NCI-H128 (cell line): ENCODE results near the gene SGK2.
"Not testable (repeated sequence)": the region's sequence is repeated elsewhere in the genome, so short reads cannot be mapped to it uniquely, and the experiment has no call there.

Source experiments
- DNase-seq: peaks from one replicate; lab custom pipeline; 2025; ENCODE audit not compliant: unreplicated experiment; lab: John Stamatoyannopoulos, UW

Gene SGK2

DNA sequence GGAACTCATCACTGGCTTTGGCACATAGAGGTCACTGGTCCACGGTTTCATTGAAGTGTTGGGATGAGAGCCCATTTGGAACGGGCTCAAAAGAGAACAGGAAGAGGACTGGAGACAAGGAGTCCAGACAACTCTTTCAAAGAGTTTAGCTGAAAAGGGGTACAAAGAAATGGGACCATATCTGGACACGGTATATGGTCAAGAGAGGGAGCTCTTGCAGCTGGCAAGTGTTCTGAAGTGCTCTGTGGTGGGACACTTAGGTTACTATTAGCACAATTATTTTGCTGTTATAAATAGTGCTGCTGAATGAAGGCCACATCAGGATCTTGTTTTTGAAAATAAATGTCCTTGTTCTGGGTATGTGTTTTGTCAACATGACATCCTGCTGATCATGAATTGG is 4.6 kb downstream of the SGK2 start:
- no peak for DNase-seq

- no peak for DNase-seq
Measured at GRCh38 chr20:43563991-43564390, 5.2 kb downstream of the SGK2 start.

DNA sequence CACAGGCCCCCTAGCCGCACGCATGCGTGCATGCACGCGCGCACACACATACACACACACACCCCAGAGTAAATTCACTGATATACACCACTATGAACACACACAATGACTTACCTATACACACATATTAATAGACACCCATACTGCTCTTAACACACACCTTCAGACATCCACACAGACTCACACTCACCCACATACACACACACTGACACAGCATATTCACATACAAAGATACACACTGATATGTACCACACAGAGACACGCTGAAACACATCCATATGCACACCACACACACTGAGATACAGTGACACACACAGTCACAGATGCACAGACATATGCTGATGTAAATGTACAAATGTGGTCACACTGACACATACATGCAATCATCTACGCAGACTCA is 5.6 kb downstream of the SGK2 start:
- no peak for DNase-seq

DNA sequence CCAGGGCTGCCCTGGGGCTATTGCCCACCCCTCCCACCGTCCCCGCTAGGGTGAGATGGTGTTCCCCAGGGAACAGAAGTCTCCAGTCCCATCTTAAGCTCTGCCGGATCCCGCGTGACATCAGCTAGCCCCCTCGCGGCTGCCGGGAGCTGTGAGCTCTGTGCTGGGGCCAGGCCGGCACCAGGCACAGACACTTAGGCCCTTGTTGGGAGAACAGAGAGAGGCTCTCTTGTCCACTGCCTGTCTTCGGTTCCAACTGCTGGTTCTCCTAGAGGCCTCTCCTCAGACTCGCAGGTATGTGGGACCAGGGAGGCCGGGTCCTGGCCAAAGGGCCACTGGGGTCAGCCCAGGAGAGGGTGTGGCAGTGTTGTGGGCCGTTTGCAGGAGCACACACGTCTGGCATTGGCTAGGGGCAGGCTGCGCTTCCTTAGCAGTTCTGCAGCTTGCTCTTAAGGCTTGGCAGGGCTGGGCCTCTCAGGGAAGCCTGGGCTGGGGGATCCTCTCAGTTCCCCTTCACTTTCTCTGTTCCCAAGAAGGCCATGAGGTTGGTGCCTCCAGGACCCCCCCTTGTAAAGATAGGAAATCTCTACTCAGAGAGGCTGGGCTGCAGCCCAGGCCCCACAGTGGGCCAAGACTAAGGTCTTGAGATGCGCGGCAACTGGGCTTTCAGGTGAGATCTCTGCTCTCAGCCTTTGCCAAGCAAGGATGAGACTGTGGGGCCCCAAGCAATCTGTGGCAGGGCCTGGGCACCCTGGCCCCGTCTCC is 6.3 kb downstream of the SGK2 start:
- no peak for DNase-seq

DNA sequence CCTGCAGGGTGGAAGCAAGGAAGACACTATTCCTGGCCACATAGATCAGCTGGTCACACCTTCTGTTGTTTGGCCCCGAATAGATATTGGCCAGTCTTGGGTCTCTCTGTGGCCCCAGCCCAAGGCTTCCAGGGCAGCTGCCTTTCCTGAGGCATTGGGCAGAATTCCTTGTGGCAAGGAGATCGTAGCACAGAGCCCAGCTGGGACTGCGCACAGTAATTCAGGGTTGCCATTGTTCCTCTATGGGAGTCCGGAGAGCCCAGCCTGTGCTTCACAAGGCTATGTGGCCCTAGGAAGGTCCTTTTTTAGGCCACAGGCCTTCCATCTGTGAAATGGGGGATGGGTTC is 6.9 kb downstream of the SGK2 start:
- DNase-seq = no peak

GRCh38 chr20:43567477-43567876 is 8.7 kb downstream of the SGK2 start:
- no peak for DNase-seq

- no peak for DNase-seq
Measured at GRCh38 chr20:43568706-43569105, 9.9 kb downstream of the SGK2 start.

DNA sequence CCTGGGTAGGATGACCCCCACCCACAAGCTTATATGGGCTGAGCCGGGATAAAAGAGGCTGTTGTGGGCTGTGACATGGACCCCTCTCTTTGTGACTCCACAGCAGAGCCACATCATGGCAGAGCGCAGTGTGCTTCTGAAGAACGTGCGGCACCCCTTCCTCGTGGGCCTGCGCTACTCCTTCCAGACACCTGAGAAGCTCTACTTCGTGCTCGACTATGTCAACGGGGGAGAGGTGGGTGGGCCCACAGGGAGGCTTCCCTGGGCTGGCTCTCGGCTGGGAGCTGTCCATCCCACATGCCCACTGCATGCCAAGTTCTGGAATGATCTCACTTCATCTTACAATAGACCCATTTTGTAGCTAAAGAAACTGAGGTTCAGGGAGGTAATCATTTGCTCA is 10.5 kb downstream of the SGK2 start:
- no peak for DNase-seq

DNA sequence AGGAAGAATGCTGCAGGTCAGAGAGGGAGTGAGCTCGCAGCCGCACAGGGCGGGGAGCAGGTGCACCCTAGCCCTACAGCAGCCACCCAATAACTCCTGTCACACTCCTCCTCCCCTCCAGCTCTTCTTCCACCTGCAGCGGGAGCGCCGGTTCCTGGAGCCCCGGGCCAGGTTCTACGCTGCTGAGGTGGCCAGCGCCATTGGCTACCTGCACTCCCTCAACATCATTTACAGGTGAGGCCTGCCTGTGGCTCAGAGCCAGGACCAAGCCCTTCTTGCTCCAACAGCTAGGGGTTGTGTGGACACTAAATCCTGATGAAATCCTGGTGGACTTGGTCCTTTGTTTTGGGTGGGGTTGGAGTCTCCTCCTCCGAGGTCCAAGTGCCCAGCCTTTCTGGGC is 11.7 kb downstream of the SGK2 start:
- no peak for DNase-seq

DNA sequence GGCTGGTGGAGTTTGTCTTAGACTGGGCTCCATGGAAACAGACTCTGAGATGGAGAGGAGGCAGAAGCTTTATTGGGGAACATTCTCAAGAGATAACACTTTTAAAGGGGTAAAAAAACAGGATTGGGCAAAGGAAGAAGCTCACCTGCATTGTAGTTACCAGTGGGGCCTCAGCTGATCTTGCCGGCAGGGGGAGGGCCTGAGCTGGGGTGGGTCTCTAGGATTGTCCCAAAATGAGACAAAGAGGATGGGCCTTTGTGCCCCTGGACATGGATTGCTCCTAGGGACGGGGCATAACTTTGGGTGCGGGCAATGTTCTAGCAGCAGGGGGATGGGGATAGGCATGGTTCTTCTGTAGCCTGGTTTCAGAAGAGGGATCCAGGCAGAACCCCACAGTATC is 12.5 kb downstream of the SGK2 start:
- DNase-seq = no peak

DNA sequence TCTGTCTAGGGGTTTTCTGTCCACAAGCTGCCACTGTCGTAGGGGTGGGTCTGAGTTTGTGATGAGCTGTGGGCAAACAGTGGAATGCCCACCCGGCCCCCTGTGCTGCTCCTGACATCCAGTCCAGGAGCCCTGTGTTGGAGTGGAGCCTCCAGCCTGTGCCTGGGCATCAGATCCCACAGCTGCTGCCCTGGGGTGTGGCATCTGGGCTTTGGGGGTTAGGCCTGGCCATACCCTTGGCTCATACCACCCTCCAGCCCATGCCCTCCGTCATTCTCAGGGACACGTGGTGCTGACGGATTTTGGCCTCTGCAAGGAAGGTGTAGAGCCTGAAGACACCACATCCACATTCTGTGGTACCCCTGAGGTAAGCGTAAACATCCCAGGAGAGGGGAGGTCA is 12.9 kb downstream of the SGK2 start:
- DNase-seq = no peak

- DNase-seq = no peak
Measured at GRCh38 chr20:43572891-43573290, 14.1 kb downstream of the SGK2 start.

- DNase-seq = no peak
Measured at GRCh38 chr20:43576108-43576507, 17.3 kb downstream of the SGK2 start.

- no peak for DNase-seq
Measured at GRCh38 chr20:43579861-43580793, 21.3 kb downstream of the SGK2 start.

- DNase-seq = no peak
Measured at GRCh38 chr20:43583133-43583864, 24.5 kb downstream of the SGK2 start.

DNA sequence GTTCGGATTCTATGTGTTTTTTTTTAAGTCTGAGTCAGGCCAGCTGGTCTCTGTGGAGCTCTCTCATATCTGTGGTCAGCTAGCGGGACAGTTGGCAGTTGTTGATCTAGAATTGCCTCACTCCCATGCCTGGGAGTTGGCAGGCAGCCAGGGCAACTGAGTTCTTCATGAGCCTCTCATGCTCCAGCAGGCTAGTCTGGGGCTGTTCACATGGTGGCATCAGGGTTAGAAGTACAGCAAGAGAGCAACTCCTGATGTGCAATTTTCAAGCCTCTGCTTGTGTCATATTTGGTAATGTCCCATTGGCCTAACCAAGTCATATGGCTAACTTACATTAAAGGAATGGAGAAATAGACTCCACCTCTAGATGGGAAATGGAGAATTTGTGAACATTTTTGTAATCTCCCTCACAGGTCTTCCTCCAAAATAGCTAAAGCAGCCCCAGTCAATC is 25.2 kb downstream of the SGK2 start:
- no peak for DNase-seq

DNA sequence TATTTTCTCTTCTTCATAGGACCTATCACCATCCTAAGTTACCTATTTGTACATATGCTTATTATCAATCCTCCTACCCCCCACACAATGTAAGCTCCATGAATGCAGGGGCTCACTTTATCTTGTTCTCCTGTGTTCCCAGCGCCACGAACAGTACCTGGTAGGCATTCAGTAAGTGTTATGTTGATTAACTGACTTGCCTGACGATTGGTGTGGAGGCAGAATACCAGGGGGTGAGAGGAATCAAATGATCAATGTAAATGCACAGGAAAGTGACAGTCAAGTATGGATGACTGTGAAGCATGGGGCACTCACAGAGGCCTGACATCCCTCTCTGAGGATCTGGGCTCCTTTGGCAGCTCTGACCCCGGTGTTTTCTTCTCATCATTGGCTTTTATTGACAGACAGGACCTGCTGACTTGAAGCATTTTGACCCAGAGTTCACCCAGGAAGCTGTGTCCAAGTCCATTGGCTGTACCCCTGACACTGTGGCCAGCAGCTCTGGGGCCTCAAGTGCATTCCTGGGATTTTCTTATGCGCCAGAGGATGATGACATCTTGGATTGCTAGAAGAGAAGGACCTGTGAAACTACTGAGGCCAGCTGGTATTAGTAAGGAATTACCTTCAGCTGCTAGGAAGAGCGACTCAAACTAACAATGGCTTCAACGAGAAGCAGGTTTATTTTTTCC is 25.8 kb downstream of the SGK2 start:
- DNase-seq = no peak

DNA sequence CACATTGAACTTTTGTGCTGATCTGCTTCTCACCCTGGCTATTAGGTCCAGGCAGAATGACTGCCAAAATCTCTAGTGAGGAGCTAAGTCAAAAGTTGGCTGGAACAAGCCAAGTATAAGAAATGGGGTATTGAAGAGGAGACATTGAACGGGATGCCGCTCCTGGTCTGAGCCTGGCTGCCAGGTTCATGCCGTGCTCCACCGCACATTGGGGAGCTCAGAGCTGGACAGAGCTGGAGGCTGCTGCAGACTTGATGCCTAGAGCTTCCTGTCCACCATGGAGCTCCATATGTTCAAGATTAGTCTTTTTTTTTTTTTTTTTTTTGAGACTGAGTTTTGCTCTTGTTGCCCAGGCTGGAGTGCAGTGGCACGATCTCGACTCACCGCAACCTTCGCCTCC is 27.8 kb downstream of the SGK2 start:
- DNase-seq = no peak

DNA sequence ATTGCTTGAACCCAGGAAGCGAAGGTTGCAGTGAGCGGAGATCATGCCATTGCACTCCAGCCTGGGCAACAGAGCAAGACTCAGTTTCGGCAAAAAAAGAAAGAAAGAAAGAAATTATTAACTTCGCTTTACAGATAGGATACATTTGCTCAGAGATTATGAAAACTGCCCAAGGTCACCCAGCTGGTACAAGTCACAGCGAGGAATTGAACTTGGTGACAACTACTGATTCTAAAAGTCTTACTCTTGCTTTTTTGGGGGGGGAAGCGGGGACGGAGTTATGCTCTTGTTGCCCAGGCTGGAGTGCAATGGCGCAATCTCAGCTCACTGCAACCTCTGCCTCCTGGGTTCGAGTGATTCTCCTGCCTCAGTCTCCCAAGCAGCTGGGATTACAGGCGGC is 29.7 kb downstream of the SGK2 start:
- not testable (repeated sequence) for DNase-seq

- DNase-seq = no peak
Measured at GRCh38 chr20:43590036-43590391, 31.2 kb downstream of the SGK2 start.
